WI38 (cell line): Measurements from ENCODE around the gene TRIM50.

ENCODE experiments used
- H3K4me3 ChIP-seq: 2 replicates; pipeline ENCODE4 v1.5.1; 2011; ENCODE audit warnings: low read depth, mild to moderate bottlenecking, control low read depth, low read length
- TF ChIP-seq, protein P1 (sequence below): IDR thresholded peaks from 2 replicates; pipeline ENCODE4 v1.5.1; 2012; ENCODE audit warnings: low read depth, mild to moderate bottlenecking, control low read depth, low read length

TRIM50 gene

DNA sequence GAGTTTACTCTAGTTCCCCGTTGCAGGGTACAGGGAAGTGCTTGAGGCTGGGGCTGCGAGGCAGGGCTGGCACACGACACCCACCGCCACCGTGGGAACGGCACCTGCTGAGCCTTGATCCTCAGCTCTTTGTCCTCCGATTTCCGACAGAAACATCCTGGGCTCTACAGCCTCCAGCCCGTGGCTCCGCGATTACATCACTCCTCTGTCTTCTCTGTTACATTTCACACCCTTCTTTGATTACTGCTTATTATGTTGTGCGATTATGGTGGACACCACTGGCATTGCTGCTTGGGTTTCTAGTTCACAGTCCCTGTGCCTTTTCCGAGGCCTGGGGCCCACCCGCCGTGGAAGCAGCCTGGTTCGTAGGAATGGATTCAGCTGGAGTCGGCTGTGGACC, 26.9 kb upstream of the TRIM50 start:
- TF ChIP-seq, protein P1, sequence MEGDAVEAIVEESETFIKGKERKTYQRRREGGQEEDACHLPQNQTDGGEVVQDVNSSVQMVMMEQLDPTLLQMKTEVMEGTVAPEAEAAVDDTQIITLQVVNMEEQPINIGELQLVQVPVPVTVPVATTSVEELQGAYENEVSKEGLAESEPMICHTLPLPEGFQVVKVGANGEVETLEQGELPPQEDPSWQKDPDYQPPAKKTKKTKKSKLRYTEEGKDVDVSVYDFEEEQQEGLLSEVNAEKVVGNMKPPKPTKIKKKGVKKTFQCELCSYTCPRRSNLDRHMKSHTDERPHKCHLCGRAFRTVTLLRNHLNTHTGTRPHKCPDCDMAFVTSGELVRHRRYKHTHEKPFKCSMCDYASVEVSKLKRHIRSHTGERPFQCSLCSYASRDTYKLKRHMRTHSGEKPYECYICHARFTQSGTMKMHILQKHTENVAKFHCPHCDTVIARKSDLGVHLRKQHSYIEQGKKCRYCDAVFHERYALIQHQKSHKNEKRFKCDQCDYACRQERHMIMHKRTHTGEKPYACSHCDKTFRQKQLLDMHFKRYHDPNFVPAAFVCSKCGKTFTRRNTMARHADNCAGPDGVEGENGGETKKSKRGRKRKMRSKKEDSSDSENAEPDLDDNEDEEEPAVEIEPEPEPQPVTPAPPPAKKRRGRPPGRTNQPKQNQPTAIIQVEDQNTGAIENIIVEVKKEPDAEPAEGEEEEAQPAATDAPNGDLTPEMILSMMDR: no peak
- no peak overlapping the region for H3K4me3 ChIP-seq

DNA sequence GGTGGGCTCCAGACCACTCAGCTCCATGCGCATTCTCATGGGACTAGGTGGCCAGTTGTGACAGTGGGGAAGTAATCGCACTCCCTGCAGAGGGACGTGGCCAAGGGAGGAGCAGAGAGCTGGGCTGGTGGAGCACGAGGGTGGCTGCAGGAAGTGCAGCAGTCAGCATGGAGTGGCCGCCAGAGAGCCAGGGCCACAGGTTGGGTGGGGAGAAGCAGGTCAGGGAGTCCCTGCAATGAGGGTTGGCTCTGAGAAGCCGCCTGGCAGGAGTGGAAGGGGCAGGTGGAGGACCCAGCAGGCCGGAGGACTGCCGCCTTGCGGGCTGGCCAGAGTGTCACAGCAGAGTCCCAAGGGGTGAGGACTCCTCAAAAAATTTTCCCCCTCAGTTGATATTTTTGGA, 26.3 kb upstream of the TRIM50 start:
- TF ChIP-seq, protein P1: no peak
- no peak overlapping the region for H3K4me3 ChIP-seq

DNA sequence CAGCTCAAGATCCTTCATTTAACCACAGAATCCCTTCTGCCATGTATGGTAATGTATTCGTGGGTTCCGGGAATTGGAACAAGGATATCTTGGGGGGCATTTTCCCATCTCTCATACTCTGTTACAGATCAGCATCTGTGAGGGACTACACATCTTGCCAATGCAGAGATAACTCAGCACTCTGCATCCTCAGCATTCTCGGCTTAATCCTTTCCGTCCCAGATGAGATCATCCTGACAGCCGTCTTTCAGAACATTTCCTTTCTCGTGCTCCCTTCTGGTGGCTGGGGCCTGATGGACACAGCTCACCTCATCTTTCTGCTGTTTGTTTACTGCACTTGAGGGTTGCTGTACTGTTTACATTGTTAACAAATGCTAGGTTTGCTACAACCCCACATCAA, 25.4 kb upstream of the TRIM50 start:
- TF ChIP-seq, protein P1: no peak
- no peak overlapping the region for H3K4me3 ChIP-seq

DNA sequence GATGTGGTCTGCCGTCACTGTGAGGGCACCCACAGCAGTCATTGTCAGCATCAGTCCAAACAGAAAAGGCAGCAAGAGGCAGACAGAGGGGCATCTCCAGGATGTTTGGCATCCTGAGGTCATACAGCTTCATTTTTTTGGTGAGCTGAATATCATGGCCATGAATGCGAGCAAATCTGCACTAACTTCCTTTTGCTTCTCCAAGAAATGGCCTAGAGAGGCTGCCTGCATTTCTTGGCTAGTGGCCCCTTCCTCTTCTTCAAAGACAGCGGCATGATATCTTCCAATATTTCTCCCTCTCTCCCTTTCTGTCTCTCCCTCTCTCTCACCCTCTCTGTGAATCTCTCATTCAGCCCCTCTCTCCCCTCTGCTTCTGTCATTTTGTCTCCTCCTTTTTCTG, 24.9 kb upstream of the TRIM50 start:
- TF ChIP-seq, protein P1: no peak
- H3K4me3 ChIP-seq: no peak overlapping the region

DNA sequence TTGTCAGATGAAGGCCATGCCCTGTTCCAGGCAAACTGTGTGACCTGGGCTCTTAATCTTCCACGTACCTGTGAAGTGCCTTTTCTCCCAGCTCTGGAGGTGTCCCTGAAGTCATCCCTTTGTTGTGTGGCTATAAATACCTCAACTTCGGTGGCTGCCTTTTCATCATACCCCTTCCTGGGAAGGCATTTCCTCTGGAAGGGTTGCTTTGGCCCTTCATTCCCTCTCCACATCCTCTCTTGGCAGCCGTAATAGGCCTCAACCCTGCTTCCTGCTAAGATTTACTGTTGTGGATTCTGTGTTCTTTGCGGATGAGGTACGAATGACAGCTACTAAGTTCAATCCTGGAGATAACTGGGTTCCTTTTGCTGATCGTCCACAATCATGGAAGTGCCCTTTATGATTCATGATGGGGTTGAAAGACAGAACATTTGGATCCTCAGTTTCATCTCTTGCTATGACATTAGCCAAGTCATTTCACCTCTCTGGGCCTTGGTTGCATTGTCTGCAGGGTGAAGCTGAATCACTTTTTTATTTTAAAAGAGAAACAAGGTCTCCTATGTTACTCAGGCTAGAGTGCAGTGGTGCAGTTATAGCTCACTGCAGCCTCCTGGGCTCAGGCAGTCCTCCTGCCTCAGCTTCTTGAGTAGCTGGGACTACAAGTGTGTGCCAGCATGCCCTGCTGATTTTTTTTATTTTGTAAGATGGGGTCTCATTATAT, 23.7 kb upstream of the TRIM50 start:
- TF ChIP-seq, protein P1: no peak
- H3K4me3 ChIP-seq: no peak overlapping the region

DNA sequence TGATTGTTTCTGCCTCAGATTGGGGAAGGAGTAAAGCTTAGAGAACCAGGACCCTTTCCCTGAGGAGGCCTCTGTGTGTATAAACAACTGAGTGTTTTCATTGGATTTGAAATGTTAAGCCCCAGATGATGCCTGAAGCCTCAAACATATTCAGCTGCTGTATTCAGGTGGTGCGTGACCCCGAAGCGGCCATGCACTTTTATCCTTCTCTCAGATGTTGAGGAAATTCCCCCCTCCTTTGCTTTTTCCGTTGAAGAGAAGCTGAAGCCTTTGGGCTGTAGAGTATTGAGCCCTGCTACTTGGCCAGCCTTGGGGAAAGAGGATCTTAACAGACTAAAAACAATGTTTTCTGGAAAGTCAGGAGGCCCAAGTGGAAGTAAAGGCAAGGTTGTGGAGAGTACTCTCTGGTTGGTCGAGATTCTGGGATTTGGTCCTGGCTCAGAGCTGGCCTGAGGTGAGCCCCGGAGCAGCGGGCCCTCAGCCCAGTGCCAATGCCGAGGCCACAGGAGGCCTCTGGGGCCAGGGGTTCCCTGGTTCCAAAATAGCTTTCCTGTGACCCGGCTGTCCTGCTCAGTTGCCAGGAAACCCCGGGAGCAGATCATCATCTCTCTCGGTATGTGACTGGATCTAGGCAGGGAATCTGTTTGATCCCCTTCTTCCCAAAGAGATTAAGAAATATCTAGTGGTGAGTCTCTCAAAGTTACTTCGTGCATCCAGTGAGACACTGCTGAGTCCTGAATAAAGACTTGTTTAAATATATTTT, 22.6 kb upstream of the TRIM50 start:
- TF ChIP-seq, protein P1: no peak
- H3K4me3 ChIP-seq: no peak overlapping the region

DNA sequence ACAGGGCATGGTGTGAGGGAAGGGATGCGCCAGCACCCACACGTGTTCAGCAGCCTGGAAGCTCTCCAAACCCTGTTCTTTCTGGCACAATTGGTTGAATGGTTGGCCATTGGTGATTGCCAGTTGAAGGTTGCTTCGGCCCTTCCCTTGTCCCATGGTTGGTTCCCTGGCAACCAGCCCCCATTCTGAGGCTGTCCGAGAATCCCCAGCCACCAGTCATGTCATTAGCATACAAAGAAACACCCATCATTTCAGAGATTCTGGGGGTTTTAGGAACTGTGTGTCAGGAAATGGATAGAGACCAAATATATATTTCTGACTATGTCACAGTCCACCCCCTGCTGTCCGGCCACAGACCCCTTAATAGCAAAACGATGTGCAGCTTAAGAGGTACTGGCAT, 21.9 kb upstream of the TRIM50 start:
- TF ChIP-seq, protein P1: no peak
- H3K4me3 ChIP-seq: no peak overlapping the region
